ENCODE results near the gene ID3.
A peak's percentile ranks its signal among the peaks of the same experiment; 100 is the strongest.
"Not testable (repeated sequence)": the region's sequence is repeated elsewhere in the genome, so short reads cannot be mapped to it uniquely, and the experiment has no call there.

Gene ID3

GRCh38 chr1:23588749-23589548 lies 29.6 kb upstream of the ID3 start:
- DNase-seq: no peak

DNA sequence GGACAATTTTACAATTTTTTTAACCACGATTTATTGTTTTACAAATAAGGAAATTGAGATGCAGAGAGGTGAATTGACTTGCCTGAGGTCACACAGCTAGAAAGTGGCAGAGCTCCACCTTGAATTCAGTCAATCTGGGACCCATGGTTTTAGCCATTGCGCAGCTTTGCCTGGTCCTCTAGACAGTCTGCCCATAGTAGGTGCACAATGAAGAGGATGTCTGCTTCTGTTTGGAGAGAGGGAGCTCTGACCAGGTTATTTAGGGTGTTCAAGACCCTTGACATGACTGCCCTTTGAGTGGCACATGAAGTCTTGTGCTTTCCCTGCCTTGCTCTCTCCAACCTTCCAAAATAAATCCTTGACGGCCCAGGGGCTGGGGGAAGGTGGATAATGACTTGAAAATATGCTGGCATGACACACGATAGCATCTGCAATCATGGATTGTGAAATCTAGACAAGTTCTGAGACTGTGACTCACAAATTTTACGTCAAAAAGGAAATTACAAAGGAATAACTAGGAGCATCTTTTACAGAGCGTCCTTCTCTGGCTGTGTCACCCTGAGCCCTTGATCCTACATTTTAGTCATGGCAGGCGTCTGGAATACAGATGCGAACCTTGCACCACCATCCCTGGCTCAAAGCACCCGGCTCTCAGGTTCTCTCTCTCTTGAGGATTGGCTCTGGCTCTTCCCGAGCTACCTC lies 26.2 kb upstream of the ID3 start:
- DNase-seq: no peak

- DNase-seq: not testable (repeated sequence)
Measured at GRCh38 chr1:23583727-23584126, 24.4 kb upstream of the ID3 start.

DNA sequence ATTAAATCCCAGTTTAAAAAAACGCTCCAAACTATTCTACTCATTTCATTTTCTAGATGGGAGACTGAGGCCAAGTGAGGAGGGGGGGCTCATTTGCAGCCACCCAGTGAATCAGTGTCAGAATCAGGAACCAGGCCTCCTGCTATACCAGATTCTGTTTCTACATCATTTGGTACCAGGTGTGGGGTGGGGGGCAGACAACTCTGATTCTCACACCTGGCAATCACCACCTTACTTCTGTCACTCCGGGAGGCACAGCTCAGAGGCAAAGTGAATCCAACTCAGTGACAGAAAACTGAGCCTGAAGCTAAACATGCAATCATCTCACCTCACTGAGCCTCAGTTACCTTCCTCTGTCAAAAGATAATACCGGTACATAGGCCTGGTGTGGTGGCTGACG lies 23.5 kb upstream of the ID3 start:
- DNase-seq: no peak

DNA sequence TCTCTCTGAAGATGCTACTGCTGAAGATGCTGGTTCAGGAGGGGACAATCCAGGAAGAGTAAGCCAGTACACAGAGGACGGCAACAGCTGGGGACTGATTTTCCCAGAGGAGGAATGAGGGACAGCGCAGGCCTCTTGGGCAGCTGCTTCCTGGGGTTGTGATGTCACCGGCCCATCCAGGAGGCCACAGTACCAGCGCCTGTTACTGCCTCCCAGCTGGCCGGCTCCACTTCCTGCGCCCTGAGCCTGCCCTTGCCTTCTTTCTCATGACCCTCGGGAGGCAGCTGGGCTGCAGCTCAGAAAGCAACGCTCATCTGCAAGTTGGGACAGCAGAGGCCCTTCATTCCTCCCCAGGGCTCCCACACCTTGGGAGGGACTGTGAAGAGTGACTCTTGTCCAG lies 21.9 kb upstream of the ID3 start:
- peak; percentile 16 for DNase-seq

GRCh38 chr1:23578997-23579363 lies 19.7 kb upstream of the ID3 start:
- DNase-seq: no peak

GRCh38 chr1:23578311-23578996 lies 19.2 kb upstream of the ID3 start:
- DNase-seq: no peak

GRCh38 chr1:23577056-23578004 lies 18.0 kb upstream of the ID3 start:
- DNase-seq: no peak

GRCh38 chr1:23576338-23577055 lies 17.2 kb upstream of the ID3 start:
- no peak for DNase-seq

- no peak for DNase-seq
Measured at GRCh38 chr1:23575226-23575810, 16.0 kb upstream of the ID3 start.

- no peak for DNase-seq
Measured at GRCh38 chr1:23574265-23574754, 15.0 kb upstream of the ID3 start.

DNA sequence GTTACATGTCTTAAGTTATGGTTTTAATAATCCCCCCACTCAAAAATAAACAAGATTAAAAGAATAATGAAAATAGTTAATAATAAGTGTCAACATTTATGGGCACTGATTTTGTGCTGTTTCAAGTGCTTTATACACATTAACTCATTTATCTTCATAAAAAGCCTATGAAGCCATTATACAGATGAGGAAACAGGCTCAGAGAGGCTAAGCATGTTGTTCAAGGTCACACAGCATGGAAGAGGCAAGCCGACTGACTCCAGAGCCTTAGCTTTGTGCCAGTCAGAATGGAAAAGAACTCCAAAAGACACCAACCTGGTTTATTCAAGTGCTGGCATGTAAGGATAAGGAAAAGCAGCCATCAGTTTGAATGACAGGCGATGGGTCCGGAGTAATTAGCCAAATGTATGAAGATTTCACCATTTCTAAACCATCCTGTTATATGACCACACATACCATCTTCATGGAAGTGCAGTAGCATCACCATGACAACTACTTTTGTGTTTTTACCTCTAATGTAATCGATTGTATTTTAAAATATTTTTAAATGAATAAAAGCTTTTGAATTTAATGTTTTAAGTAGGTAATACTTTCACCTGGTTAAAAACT lies 14.4 kb upstream of the ID3 start:
- no peak for DNase-seq

GRCh38 chr1:23571465-23571864 lies 12.2 kb upstream of the ID3 start:
- DNase-seq: no peak

DNA sequence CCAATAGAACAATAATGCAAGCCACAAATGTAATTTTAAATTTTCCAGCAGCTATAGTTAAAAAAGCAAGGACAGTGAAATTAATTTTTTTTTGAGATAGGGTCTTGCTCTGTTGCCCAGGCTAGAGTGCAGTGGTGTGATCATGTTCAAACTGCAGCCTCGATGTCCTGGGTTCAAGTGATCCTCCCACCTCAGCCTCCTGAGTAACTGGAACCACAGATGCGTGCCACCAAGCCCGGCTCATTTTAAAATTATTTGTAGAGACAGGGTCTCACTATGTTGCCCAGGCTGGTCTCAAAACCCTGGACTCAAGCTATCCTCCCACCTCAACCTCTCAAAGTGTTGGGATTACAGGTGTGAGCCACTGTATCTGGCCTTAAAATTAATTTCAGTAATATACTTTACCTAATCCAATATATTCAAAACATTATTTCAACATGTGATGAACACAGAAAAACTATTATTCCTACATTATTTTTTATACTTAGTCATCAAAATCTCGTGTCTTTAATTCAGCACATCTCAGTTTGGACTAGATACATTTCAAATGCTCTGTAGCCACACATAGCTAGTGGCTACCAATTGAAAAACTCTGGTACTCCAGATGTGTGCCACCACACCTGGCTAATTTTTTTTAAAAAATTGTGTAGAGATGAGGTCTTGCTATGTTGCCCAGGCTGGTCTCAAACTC lies 10.8 kb upstream of the ID3 start:
- no peak for DNase-seq

DNA sequence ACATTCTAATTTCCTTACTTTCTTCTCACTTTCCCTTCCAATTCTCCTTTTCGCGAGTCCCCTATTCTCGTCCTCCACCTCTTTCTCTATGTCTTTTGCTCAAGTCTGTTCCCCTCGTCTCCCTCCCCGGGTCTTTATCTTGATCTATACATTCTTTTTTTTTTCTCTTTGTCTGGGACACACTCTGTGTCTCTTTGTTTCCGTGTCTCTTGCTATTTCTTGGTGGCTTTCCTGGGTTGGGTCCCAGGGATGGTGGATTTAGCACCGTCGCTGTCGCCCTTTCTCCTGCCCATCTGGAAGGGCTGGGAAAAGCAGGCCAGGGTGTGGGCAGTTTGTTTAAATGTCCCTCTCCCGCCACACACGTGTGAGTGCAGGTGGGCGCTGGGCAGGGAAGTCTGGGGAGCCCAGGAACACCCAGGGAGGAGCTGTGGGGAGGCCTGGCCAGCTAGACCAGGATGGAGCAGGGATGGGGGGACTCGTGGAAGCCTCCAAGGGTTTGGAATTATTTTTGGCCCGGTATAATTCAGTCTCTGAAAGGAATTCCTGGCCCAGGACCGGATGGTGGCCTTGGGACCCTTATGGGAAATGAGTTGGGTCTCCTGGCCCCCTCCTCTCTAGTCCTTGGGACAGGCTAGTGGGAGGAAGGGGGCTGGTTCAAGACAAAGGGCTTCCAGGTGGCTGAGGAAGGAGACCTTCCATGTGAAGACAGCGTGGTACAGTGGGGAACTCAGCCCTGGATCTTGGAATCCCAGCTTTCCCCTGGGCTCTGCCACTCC lies 9.5 kb upstream of the ID3 start:
- DNase-seq: peak; percentile 12

DNA sequence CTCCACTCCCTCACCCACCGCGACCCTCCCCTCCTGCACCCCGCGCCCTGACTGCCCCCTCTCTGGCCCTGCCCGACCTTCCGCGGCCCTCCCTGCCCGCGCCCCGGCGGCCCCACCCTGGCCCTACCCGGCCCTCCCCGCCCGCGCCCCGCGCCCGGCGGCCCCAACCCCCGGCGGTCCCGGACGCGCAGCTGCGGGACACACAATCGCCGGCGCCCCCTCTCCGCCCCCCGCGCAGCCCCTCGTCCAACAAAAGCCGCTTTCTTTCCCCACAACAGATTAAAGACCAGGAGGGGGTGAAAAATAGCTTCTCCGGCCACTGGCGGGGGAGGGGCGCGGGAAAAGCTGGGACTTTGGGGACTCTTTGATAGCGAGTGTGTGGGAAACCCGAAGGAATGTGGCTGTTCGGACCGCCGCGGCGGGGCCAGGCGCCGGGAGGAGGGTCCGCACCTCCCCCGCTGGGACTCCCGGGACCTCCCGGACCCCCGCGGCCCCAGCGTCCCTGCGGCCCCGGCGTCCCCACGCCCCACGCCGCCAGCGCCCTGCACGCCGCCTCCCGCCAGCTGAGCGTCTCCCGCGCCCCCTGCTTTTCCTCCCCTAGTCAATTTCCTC lies 8.8 kb upstream of the ID3 start:
- no peak for DNase-seq

GRCh38 chr1:23567629-23567995 lies 8.3 kb upstream of the ID3 start:
- DNase-seq: peak; percentile 52

GRCh38 chr1:23566304-23566703 lies 7.0 kb upstream of the ID3 start:
- no peak for DNase-seq

- no peak for DNase-seq
Measured at GRCh38 chr1:23565776-23566175, 6.5 kb upstream of the ID3 start.

Data from NCI-H146 (cell line).